ENCODE data around the gene ADAM22. TPM values are rescaled to one million over a fixed set of nuclear protein-coding genes. Genes with fewer than 3 reads are reported as not detected.

Gene ADAM22
- total and polyA plus RNA-seq, 2 donors = 0.96 to 4.3 TPM

DNA sequence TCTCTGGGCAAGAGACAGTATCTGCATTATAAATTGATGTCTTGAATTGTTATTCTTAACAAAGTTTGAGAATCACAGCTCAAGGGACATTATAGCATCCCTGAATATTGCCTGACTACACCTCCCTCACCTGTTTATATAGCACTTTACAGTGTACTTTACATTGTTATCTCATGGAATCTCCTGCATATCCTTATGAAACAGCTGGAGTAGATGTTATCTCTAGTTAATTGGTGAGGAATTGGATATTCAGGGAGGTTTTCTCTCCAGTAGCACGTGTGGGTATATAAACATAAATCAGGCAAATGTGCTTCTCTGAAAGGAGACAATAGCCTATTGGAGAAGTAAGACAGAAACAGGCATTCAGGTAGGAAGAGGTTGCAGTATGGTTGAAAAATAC, 168.6 kb downstream of the ADAM22 start:
- 61% methylated on average over 1 of the region's 1 CpG for WGBS
- no peak overlapping the region for H3K4me3 ChIP-seq (ENCODE audit: low read length in 2 of 2)
- H3K4me1 ChIP-seq (ENCODE audit: control insufficient read depth in 2 of 2, insufficient read depth in 2 of 2, low read length in 2 of 2) = no peaks in the 10 kb centered on the region
- no peaks in the 10 kb centered on the region for H3K27me3 ChIP-seq (ENCODE audit: control insufficient read depth in 2 of 2, insufficient read depth in 1 of 2, low read length in 1 of 2)
- no peak overlapping the region for H3K27ac ChIP-seq (ENCODE audit: low read depth in 1 of 2, low read length in 1 of 2)
- H3K9me3 ChIP-seq (ENCODE audit: control insufficient read depth in 2 of 2, insufficient read depth in 1 of 2, low read length in 1 of 2) = no peaks in the 10 kb centered on the region
- H3K36me3 ChIP-seq (ENCODE audit: control insufficient read depth in 2 of 2, insufficient read depth in 2 of 2, low read length in 1 of 2) = no peaks in the 10 kb centered on the region
- DNase-seq (ENCODE audit: low read depth in 6 of 9, low spot score in 9 of 9) = no peak

DNA sequence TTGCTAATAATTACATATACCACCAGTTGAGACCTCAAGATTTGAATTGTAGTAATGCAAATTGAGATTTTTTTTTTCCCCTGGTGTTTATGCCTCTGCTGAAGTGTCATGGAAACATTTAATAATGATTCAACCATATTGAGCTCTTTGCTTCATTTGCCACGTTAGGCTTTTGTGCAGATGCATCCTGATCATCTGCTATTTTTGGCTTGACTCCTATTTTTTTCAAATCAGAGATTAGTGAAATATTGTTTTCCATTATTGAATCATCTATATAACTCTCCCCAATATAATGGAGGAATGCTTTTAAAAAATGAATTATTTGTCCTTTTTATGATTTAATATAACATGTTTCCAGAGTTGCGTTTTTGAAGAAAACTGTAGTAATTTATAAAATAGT, 170.7 kb downstream of the ADAM22 start:
- H3K36me3 ChIP-seq (ENCODE audit: control insufficient read depth in 2 of 2, insufficient read depth in 2 of 2, low read length in 1 of 2) = no peaks in the 10 kb centered on the region
- no peak overlapping the region for H3K27ac ChIP-seq (ENCODE audit: low read depth in 1 of 2, low read length in 1 of 2)
- H3K4me1 ChIP-seq (ENCODE audit: control insufficient read depth in 2 of 2, insufficient read depth in 2 of 2, low read length in 2 of 2) = no peaks in the 10 kb centered on the region
- DNase-seq (ENCODE audit: low read depth in 6 of 9, low spot score in 9 of 9) = no peak
- H3K27me3 ChIP-seq (ENCODE audit: control insufficient read depth in 2 of 2, insufficient read depth in 1 of 2, low read length in 1 of 2) = no peaks in the 10 kb centered on the region
- no peak overlapping the region for H3K4me3 ChIP-seq (ENCODE audit: low read length in 2 of 2)
- H3K9me3 ChIP-seq (ENCODE audit: control insufficient read depth in 2 of 2, insufficient read depth in 1 of 2, low read length in 1 of 2) = no peaks in the 10 kb centered on the region
- 88% methylated on average over 2 of the region's 2 CpGs for WGBS

DNA sequence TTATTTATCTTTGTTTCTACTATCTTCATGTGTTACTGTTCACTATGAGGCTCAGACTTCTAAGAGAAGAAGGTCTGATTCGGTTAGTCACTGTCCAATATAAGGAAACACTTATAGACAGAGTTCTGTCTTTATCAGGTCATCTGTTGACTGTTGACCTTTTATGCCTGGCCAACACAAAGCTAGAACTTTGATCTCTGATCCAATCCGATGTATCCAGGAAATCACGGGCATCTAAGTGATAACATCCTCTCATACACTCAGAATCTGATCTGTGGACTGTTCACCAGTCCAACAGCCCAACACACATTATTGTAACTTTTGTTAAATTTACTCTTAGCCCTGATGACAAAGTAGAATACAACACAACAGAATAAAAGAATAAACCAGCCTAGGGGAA, 171.2 kb downstream of the ADAM22 start:
- Histone ChIP-seq H3K4me3 (ENCODE audit: low read length in 2 of 2) (no peak overlapping the region), H3K9me3 (ENCODE audit: control insufficient read depth in 2 of 2, insufficient read depth in 1 of 2, low read length in 1 of 2) (no peaks in the 10 kb centered on the region), H3K36me3 (ENCODE audit: control insufficient read depth in 2 of 2, insufficient read depth in 2 of 2, low read length in 1 of 2) (no peaks in the 10 kb centered on the region), H3K27ac (ENCODE audit: low read depth in 1 of 2, low read length in 1 of 2) (no peak overlapping the region), H3K4me1 (ENCODE audit: control insufficient read depth in 2 of 2, insufficient read depth in 2 of 2, low read length in 2 of 2) (no peaks in the 10 kb centered on the region), H3K27me3 (ENCODE audit: control insufficient read depth in 2 of 2, insufficient read depth in 1 of 2, low read length in 1 of 2) (no peaks in the 10 kb centered on the region)
- no peak for DNase-seq (ENCODE audit: low read depth in 6 of 9, low spot score in 9 of 9)
- 99% methylated on average over 3 of the region's 3 CpGs for WGBS

DNA sequence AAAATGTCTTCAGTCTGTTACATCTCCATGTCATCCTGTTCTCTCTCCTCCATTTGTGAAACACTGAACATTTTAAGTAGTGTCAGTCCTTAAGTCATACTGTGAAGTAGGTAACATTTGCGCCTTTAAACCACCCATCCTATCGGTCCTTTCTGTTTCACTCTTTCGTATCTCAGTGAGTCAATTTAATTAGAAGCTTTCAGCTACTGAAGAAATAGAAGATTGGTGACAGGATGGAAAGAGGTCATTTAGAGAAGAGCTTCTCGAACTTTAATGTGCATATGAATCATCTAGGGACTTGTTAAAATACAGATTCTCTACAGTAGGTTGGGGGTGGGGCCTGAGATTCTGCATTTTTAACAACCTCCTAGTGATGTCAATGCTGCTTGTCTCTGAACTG, 172.4 kb downstream of the ADAM22 start:
- WGBS = 73% methylated on average over 4 of the region's 4 CpGs
- no peak overlapping the region for H3K4me3 ChIP-seq (ENCODE audit: low read length in 2 of 2)
- no peaks in the 10 kb centered on the region for H3K9me3 ChIP-seq (ENCODE audit: control insufficient read depth in 2 of 2, insufficient read depth in 1 of 2, low read length in 1 of 2)
- no peaks in the 10 kb centered on the region for H3K27me3 ChIP-seq (ENCODE audit: control insufficient read depth in 2 of 2, insufficient read depth in 1 of 2, low read length in 1 of 2)
- no peaks in the 10 kb centered on the region for H3K4me1 ChIP-seq (ENCODE audit: control insufficient read depth in 2 of 2, insufficient read depth in 2 of 2, low read length in 2 of 2)
- H3K36me3 ChIP-seq (ENCODE audit: control insufficient read depth in 2 of 2, insufficient read depth in 2 of 2, low read length in 1 of 2) = no peaks in the 10 kb centered on the region
- no peak overlapping the region for H3K27ac ChIP-seq (ENCODE audit: low read depth in 1 of 2, low read length in 1 of 2)
- no peak for DNase-seq (ENCODE audit: low read depth in 6 of 9, low spot score in 9 of 9)

DNA sequence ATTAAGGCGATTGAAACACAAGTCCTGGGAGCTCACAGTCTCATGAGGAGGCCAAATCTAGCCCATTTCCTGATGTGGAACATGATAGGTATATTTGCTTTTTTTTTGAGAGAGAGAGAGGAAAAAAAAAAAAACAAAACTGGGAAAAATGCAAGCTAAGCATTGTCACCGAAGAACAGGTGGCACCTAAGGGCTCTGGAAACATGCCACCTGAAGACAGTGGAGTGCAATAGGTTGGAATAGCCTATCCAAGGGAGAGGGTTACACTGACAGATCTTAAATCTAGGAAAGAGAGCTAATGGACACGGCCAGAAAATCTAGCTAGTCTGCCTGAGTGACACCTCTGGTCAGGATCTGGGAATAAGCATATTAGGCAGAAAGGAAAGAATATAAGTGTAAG, 175.6 kb downstream of the ADAM22 start:
- no peaks in the 10 kb centered on the region for H3K9me3 ChIP-seq (ENCODE audit: control insufficient read depth in 2 of 2, insufficient read depth in 1 of 2, low read length in 1 of 2)
- WGBS = 95% methylated on average over 3 of the region's 3 CpGs
- no peak for DNase-seq (ENCODE audit: low read depth in 6 of 9, low spot score in 9 of 9)
- H3K27ac ChIP-seq (ENCODE audit: low read depth in 1 of 2, low read length in 1 of 2) = no peak overlapping the region
- no peaks in the 10 kb centered on the region for H3K36me3 ChIP-seq (ENCODE audit: control insufficient read depth in 2 of 2, insufficient read depth in 2 of 2, low read length in 1 of 2)
- H3K27me3 ChIP-seq (ENCODE audit: control insufficient read depth in 2 of 2, insufficient read depth in 1 of 2, low read length in 1 of 2) = no peaks in the 10 kb centered on the region
- H3K4me1 ChIP-seq (ENCODE audit: control insufficient read depth in 2 of 2, insufficient read depth in 2 of 2, low read length in 2 of 2) = no peaks in the 10 kb centered on the region
- H3K4me3 ChIP-seq (ENCODE audit: low read length in 2 of 2) = no peak overlapping the region

DNA sequence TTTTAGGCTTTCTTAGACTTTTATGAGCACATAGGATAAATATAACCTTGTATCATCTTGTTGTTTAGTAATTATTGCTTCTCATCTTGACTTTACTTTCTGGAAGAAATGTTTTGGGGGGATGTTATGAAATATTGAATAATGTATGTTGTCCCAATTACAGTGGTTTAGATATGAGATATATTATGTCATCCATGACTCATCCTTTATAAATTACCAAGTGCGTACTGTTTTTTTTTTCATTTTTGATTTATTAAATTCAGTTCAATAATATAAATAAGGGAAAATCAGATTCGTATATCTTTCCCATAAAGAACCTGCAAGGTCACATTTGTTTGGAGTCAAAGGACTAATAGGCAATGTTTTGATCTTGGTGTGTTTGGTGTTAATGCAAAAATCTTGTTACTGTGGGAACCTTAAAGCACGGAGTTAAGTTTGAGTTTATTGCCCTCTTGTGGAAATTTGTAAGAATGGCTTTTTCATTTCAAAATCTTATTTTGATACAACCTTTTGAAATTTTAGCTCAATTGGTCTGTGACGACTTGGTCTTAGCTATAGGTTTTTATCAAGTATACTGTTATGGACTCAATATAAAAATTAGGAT, 177.2 kb downstream of the ADAM22 start:
- WGBS = 42% methylated on average over 4 of the region's 4 CpGs
- DNase-seq (ENCODE audit: low read depth in 6 of 9, low spot score in 9 of 9) = peak in 6 of 9 donors; percentile 1 to 47 (median 11)
- Histone ChIP-seq H3K4me3 (ENCODE audit: low read length in 2 of 2) (no peak overlapping the region), H3K36me3 (ENCODE audit: control insufficient read depth in 2 of 2, insufficient read depth in 2 of 2, low read length in 1 of 2) (no peaks in the 10 kb centered on the region), H3K27ac (ENCODE audit: low read depth in 1 of 2, low read length in 1 of 2) (no peak overlapping the region), H3K27me3 (ENCODE audit: control insufficient read depth in 2 of 2, insufficient read depth in 1 of 2, low read length in 1 of 2) (no peaks in the 10 kb centered on the region), H3K9me3 (ENCODE audit: control insufficient read depth in 2 of 2, insufficient read depth in 1 of 2, low read length in 1 of 2) (no peaks in the 10 kb centered on the region), H3K4me1 (ENCODE audit: control insufficient read depth in 2 of 2, insufficient read depth in 2 of 2, low read length in 2 of 2) (no peaks in the 10 kb centered on the region)

DNA sequence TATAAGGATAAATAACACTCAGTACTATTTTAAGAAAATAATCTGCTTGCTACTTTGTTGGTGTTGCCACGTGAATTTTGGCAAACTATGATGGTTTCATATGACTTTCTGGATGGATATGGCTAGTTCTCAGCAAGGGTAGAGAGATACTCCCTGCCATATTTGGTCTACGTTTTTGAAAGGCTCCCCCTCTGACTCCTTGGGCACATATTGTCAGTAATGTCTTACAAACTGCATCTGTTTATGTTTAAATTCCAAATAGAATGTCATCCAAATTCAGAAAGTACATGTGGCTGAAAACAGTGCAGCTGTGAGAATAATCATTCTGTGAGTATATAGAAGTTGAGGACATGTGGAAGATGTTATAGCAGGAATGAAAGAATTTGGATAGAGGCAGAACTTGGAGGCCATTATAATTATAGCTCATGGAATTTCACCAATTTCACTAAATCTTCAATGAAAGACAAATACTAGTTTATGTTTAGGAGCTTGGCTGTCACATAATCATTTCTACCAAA, 178.0 kb downstream of the ADAM22 start:
- Histone ChIP-seq H3K4me1 (ENCODE audit: control insufficient read depth in 2 of 2, insufficient read depth in 2 of 2, low read length in 2 of 2) (no peaks in the 10 kb centered on the region), H3K27me3 (ENCODE audit: control insufficient read depth in 2 of 2, insufficient read depth in 1 of 2, low read length in 1 of 2) (no peaks in the 10 kb centered on the region)

DNA sequence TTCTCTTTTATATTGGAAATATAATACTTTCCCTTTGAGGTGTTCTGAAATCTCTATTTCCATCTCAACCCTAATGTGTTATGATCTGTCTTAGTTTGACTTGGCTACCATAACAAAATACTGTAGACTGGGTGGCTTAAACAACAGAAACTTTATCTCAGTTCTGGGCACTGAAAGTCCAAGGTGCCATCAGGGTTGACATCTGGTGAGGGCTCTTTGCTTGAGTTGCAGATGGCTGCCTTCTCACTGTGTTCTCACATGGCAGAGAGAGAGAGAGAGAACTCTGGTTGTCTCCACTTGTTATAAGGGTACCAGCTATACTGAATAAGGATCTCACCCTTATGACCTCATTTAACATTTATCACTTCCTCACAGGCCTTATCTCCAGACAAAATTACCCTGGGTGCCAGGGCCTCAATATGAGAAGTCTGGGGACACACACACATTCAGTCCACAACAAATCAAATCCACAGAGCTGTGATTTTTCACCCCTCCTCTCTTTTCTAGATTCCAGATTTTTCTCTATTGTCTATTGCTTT, 181.3 kb downstream of the ADAM22 start:
- no peaks in the 10 kb centered on the region for H3K36me3 ChIP-seq (ENCODE audit: control insufficient read depth in 2 of 2, insufficient read depth in 2 of 2, low read length in 1 of 2)
- H3K4me1 ChIP-seq (ENCODE audit: control insufficient read depth in 2 of 2, insufficient read depth in 2 of 2, low read length in 2 of 2) = no peaks in the 10 kb centered on the region
- no peaks in the 10 kb centered on the region for H3K27me3 ChIP-seq (ENCODE audit: control insufficient read depth in 2 of 2, insufficient read depth in 1 of 2, low read length in 1 of 2)
- H3K9me3 ChIP-seq (ENCODE audit: control insufficient read depth in 2 of 2, insufficient read depth in 1 of 2, low read length in 1 of 2) = no peaks in the 10 kb centered on the region
- H3K27ac ChIP-seq (ENCODE audit: low read depth in 1 of 2, low read length in 1 of 2) = no peak overlapping the region
- no peak overlapping the region for H3K4me3 ChIP-seq (ENCODE audit: low read length in 2 of 2)
- no peak for DNase-seq (ENCODE audit: low read depth in 6 of 9, low spot score in 9 of 9)

More for the DNA sequence above, 178.0 kb downstream of the ADAM22 start:
- Histone ChIP-seq H3K27ac (ENCODE audit: low read depth in 1 of 2, low read length in 1 of 2) (no peak overlapping the region), H3K4me3 (ENCODE audit: low read length in 2 of 2) (no peak overlapping the region), H3K36me3 (ENCODE audit: control insufficient read depth in 2 of 2, insufficient read depth in 2 of 2, low read length in 1 of 2) (no peaks in the 10 kb centered on the region), H3K9me3 (ENCODE audit: control insufficient read depth in 2 of 2, insufficient read depth in 1 of 2, low read length in 1 of 2) (no peaks in the 10 kb centered on the region)
- no peak for DNase-seq (ENCODE audit: low read depth in 6 of 9, low spot score in 9 of 9)
- 94% methylated on average over 2 of the region's 2 CpGs for WGBS

DNA sequence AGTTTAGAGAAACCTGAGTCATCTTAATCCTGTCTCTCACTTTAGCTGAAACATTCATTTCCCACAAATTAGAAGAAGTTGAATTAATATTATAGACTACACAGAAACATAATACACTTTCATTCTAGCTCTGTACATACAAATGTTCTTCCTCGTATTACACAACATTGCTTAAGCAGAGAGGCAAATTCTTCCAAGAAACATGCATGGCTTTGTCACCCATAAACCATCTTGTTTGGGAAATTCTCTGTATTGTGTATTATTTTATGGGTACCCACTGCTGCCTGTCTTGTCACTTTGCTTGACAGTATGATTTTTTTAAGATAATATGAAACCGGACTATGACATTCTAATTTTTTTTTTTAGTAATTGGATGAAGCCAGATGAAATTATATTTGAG, 181.8 kb downstream of the ADAM22 start:
- H3K27me3 ChIP-seq (ENCODE audit: control insufficient read depth in 2 of 2, insufficient read depth in 1 of 2, low read length in 1 of 2) = no peaks in the 10 kb centered on the region
- H3K9me3 ChIP-seq (ENCODE audit: control insufficient read depth in 2 of 2, insufficient read depth in 1 of 2, low read length in 1 of 2) = no peaks in the 10 kb centered on the region
- DNase-seq (ENCODE audit: low read depth in 6 of 9, low spot score in 9 of 9) = no peak
- H3K4me1 ChIP-seq (ENCODE audit: control insufficient read depth in 2 of 2, insufficient read depth in 2 of 2, low read length in 2 of 2) = no peaks in the 10 kb centered on the region
- H3K36me3 ChIP-seq (ENCODE audit: control insufficient read depth in 2 of 2, insufficient read depth in 2 of 2, low read length in 1 of 2) = no peaks in the 10 kb centered on the region
- no peak overlapping the region for H3K4me3 ChIP-seq (ENCODE audit: low read length in 2 of 2)
- WGBS = 92% methylated on average over 2 of the region's 2 CpGs
- no peak overlapping the region for H3K27ac ChIP-seq (ENCODE audit: low read depth in 1 of 2, low read length in 1 of 2)

Measured in thymus (tissue), 11 donors.